Dedifferentiated amniotic fluid mesenchymal stem cell (primary cell): ENCODE measurements around the gene RERE.
"Not testable (repeated sequence)": the region's sequence is repeated elsewhere in the genome, so short reads cannot be mapped to it uniquely, and the experiment has no call there.

Experiments used
- DNase-seq: peaks from one replicate; pipeline ENCODE4 v3.0.0-alpha.2; 2016; ENCODE audit errors: extremely low spot score

RERE gene

GRCh38 chr1:8604041-8604945 is 213.1 kb downstream of the RERE start:
- DNase-seq = no peak

- DNase-seq = no peak
These were observed 214.2 kb downstream of the RERE start for GRCh38 chr1:8603220-8603616.

GRCh38 chr1:8602471-8603219 is 214.8 kb downstream of the RERE start:
- DNase-seq = no peak

- no peak for DNase-seq
These were observed 217.1 kb downstream of the RERE start for GRCh38 chr1:8600336-8600735.

GRCh38 chr1:8599646-8600212 is 217.7 kb downstream of the RERE start:
- DNase-seq = no peak

GRCh38 chr1:8598783-8599182 is 218.7 kb downstream of the RERE start:
- no peak for DNase-seq

GRCh38 chr1:8598060-8598724 is 219.2 kb downstream of the RERE start:
- no peak for DNase-seq

- no peak for DNase-seq
These were observed 220.0 kb downstream of the RERE start for GRCh38 chr1:8597455-8597854.

GRCh38 chr1:8595941-8596340 is 221.5 kb downstream of the RERE start:
- DNase-seq = no peak

GRCh38 chr1:8595332-8595731 is 222.1 kb downstream of the RERE start:
- no peak for DNase-seq

- not testable (repeated sequence) for DNase-seq
These were observed 224.1 kb downstream of the RERE start for GRCh38 chr1:8593292-8593691.

- DNase-seq = no peak
These were observed 225.9 kb downstream of the RERE start for GRCh38 chr1:8591569-8591968.

- no peak for DNase-seq
These were observed 226.6 kb downstream of the RERE start for GRCh38 chr1:8590721-8591351.

GRCh38 chr1:8589571-8589970 is 227.9 kb downstream of the RERE start:
- no peak for DNase-seq

GRCh38 chr1:8587784-8588183 is 229.7 kb downstream of the RERE start:
- no peak for DNase-seq

GRCh38 chr1:8586438-8586837 is 231.0 kb downstream of the RERE start:
- DNase-seq = no peak

- no peak for DNase-seq
These were observed 233.1 kb downstream of the RERE start for GRCh38 chr1:8584316-8584715.

GRCh38 chr1:8583031-8583430 is 234.4 kb downstream of the RERE start:
- DNase-seq = no peak

- no peak for DNase-seq
These were observed 236.9 kb downstream of the RERE start for GRCh38 chr1:8580566-8580965.

- no peak for DNase-seq
These were observed 238.5 kb downstream of the RERE start for GRCh38 chr1:8578936-8579335.

GRCh38 chr1:8578132-8578877 is 239.1 kb downstream of the RERE start:
- no peak for DNase-seq
